ENCODE data around the gene CENATAC. TPM values are rescaled to one million over a fixed set of nuclear protein-coding genes. Genes with fewer than 3 reads are reported as not detected.

The CENATAC gene
- total RNA-seq, 4 donors from 2014 or later = 7.4 to 36.4 (median 16.1) TPM

- H3K36me3 ChIP-seq = peaks cover 0 to 47% of the 10 kb centered on the region in 2 donors
These were observed 46.8 kb downstream of the CENATAC start for GRCh38 chr11:119044708-119045107.

GRCh38 chr11:119046489-119046888 lies 48.6 kb downstream of the CENATAC start:
- no peak for DNase-seq
- Histone ChIP-seq H3K4me1 (no peaks in the 10 kb centered on the region), H3K9me3 (no peaks in the 10 kb centered on the region), H3K4me3 (no peak overlapping the region), H3K36me3 (peaks cover 0 to 61% of the 10 kb centered on the region in 2 donors), H3K27me3 (no peaks in the 10 kb centered on the region), H3K27ac (no peak overlapping the region)
- no peak for ATAC-seq
- no peak for TF ChIP-seq POLR2A (IDR thresholded peaks at IDR 0.05)
- TF ChIP-seq, protein P1, sequence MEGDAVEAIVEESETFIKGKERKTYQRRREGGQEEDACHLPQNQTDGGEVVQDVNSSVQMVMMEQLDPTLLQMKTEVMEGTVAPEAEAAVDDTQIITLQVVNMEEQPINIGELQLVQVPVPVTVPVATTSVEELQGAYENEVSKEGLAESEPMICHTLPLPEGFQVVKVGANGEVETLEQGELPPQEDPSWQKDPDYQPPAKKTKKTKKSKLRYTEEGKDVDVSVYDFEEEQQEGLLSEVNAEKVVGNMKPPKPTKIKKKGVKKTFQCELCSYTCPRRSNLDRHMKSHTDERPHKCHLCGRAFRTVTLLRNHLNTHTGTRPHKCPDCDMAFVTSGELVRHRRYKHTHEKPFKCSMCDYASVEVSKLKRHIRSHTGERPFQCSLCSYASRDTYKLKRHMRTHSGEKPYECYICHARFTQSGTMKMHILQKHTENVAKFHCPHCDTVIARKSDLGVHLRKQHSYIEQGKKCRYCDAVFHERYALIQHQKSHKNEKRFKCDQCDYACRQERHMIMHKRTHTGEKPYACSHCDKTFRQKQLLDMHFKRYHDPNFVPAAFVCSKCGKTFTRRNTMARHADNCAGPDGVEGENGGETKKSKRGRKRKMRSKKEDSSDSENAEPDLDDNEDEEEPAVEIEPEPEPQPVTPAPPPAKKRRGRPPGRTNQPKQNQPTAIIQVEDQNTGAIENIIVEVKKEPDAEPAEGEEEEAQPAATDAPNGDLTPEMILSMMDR (IDR thresholded peaks at IDR 0.05 in 4 of 5, conservative IDR thresholded peaks at IDR 0.05 in 1 of 5) = no peak
- in situ Hi-C loops (cut with MboI; ENCODE audit: low sequenced_read_pairs in 4 of 4) = no loop called here
- intact Hi-C loops (cut with DNase I; ENCODE audit: low total_unique reads) = no loop called here

More at GRCh38 chr11:119044708-119045107, 46.8 kb downstream of the CENATAC start:
- no peak overlapping the region for H3K27ac ChIP-seq
- no peaks in the 10 kb centered on the region for H3K4me1 ChIP-seq
- no peaks in the 10 kb centered on the region for H3K27me3 ChIP-seq
- DNase-seq (no peak), ATAC-seq (no peak)
- H3K4me3 ChIP-seq = no peak overlapping the region
- in situ Hi-C loops (cut with MboI; ENCODE audit: low sequenced_read_pairs in 4 of 4) = no loop called here
- intact Hi-C loops (cut with DNase I; ENCODE audit: low total_unique reads) = no loop called here
- no peak for TF ChIP-seq POLR2A (IDR thresholded peaks at IDR 0.05)
- TF ChIP-seq, protein P1 (IDR thresholded peaks at IDR 0.05 in 4 of 5, conservative IDR thresholded peaks at IDR 0.05 in 1 of 5) = no peak
- no peaks in the 10 kb centered on the region for H3K9me3 ChIP-seq

DNA sequence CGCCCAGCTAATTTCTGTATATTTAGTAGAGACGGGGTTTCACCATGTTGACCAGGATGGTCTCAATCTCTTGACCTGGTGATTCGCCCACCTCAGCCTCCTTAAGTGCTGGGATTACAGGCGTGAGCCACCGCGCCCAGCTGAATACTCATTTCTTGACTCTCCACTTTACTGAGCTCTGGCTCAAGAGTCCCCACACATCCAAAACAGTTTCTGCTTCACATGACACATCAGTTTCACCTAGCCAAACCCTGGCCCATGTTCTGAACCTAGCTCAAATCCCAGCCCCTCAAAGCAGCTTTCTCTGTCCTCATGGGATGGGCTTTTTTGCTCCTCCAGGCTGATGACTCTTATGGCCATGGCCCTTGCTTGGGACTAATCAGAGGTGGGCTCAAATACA lies 49.3 kb downstream of the CENATAC start:
- TF ChIP-seq, protein P1 (IDR thresholded peaks at IDR 0.05 in 4 of 5, conservative IDR thresholded peaks at IDR 0.05 in 1 of 5) = no peak
- no peak for TF ChIP-seq POLR2A (IDR thresholded peaks at IDR 0.05)
- ATAC-seq (no peak), DNase-seq (no peak)
- Histone ChIP-seq H3K36me3 (peaks cover 0 to 68% of the 10 kb centered on the region in 2 donors), H3K9me3 (no peaks in the 10 kb centered on the region), H3K4me3 (no peak overlapping the region), H3K27ac (no peak overlapping the region), H3K27me3 (no peaks in the 10 kb centered on the region), H3K4me1 (no peaks in the 10 kb centered on the region)
- in situ Hi-C loops (cut with MboI; ENCODE audit: low sequenced_read_pairs in 4 of 4) = no loop called here
- intact Hi-C loops (cut with DNase I; ENCODE audit: low total_unique reads) = no loop called here

DNA sequence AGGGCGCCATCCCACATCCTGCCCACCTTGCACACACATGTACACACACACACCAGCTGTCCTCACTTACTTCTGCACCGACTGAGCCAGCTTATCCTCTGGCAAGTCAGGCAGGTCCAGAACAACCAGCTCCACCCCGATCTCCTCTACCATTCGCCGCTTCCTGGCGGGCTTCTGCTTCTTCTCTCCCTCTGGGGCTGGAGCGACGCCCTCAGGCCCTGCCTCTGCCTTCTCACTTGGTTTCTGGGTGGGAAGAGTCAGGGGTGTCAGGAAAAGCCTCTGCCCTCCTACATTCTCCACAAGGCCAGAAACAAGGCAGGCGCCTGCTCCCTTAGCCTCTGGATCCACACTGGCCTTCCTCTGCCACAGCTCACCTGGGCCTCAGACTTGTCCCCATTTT lies 50.7 kb downstream of the CENATAC start:
- no peaks in the 10 kb centered on the region for H3K4me1 ChIP-seq
- no peak overlapping the region for H3K27ac ChIP-seq
- peaks cover 0 to 83% of the 10 kb centered on the region in 2 donors for H3K36me3 ChIP-seq
- DNase-seq (no peak), ATAC-seq (no peak)
- no peak overlapping the region for H3K4me3 ChIP-seq
- no peaks in the 10 kb centered on the region for H3K27me3 ChIP-seq
- intact Hi-C loops (cut with DNase I; ENCODE audit: low total_unique reads) (no loop called here), in situ Hi-C loops (cut with MboI; ENCODE audit: low sequenced_read_pairs in 4 of 4) (no loop called here)
- no peak for TF ChIP-seq POLR2A (IDR thresholded peaks at IDR 0.05)
- TF ChIP-seq, protein P1 (IDR thresholded peaks at IDR 0.05 in 4 of 5, conservative IDR thresholded peaks at IDR 0.05 in 1 of 5) = no peak
- no peaks in the 10 kb centered on the region for H3K9me3 ChIP-seq

- DNase-seq (no peak), ATAC-seq (no peak)
- Histone ChIP-seq H3K27ac (no peak overlapping the region), H3K9me3 (no peaks in the 10 kb centered on the region), H3K27me3 (no peaks in the 10 kb centered on the region), H3K4me3 (no peak overlapping the region), H3K36me3 (peaks cover 0 to 87% of the 10 kb centered on the region in 2 donors), H3K4me1 (no peaks in the 10 kb centered on the region)
- intact Hi-C loops (cut with DNase I; ENCODE audit: low total_unique reads) = no loop called here
- TF ChIP-seq POLR2A (IDR thresholded peaks at IDR 0.05) = no peak
- TF ChIP-seq, protein P1 (IDR thresholded peaks at IDR 0.05 in 4 of 5, conservative IDR thresholded peaks at IDR 0.05 in 1 of 5) = no peak
- in situ Hi-C loops (cut with MboI; ENCODE audit: low sequenced_read_pairs in 4 of 4) = no loop called here
These were observed 51.1 kb downstream of the CENATAC start for GRCh38 chr11:119049081-119049480.
